Stimulated activated CD4-positive, alpha-beta T cell treated with anti-CD3 and anti-CD28 coated beads, Interleukin-12 subunit alpha, Interleukin-12 subunit beta, amount 100 ng/mL, for 24 hours (primary cell): ENCODE results near the gene PDE6B.
A peak's percentile ranks its signal among the peaks of the same experiment; 100 is the strongest.
"Not testable (repeated sequence)": the region's sequence is repeated elsewhere in the genome, so short reads cannot be mapped to it uniquely, and the experiment has no call there.

ENCODE experiments used
- DNase-seq, 2 experiments: peaks; one replicate each; pipeline ENCODE4 v3.0.0-alpha.2; 2020; ENCODE audit warnings: low read depth in 2 of 2

Gene PDE6B

DNA sequence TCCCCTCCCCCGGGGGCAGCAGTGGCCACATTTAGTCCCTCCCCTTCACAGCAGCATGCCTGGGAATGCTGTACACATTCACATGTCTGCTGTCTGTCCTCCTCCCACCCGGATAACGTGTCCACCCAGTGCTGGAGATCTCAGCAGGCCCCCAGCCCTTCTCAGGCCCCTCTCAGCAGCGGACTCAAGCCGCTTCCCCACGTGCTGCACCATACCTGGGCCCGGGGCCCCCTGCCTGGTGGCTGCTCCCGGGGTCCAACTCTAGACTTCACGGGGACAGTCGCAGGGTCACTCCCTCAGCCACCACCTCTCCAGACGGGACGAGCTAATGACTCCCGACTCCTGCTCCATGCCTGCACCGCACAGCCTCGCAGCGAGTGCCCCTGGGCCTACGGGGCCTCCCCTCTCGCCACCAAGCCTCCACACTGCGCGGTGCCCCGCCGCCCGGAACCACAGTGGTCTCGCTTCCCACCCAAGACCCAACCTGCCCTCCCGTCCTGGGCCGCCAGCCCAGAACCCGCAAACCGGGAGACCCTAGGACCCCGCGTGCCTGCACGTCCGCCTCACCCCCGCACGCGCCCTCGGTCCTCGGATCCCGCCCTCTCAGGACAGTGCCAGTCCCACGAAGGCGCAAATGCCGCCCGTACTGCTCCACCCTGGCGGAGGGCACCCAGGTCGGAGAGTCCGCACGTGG is 79.0 kb downstream of the PDE6B start:
- DNase-seq = no peak

DNA sequence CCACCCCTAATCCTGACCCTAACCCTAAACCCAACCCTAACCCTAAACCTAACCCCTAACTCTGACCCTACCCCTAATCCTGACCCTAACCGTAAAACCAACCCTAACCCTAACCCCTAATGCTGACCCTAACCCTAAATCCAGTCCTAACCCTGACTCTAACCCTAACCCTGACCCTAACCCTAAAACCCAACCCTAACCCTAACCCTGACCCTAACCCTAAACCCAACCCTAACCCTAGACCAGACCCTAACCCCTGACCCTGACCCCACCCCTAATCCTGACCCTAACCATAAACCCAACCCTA is 79.6 kb downstream of the PDE6B start:
- no peak for DNase-seq

DNA sequence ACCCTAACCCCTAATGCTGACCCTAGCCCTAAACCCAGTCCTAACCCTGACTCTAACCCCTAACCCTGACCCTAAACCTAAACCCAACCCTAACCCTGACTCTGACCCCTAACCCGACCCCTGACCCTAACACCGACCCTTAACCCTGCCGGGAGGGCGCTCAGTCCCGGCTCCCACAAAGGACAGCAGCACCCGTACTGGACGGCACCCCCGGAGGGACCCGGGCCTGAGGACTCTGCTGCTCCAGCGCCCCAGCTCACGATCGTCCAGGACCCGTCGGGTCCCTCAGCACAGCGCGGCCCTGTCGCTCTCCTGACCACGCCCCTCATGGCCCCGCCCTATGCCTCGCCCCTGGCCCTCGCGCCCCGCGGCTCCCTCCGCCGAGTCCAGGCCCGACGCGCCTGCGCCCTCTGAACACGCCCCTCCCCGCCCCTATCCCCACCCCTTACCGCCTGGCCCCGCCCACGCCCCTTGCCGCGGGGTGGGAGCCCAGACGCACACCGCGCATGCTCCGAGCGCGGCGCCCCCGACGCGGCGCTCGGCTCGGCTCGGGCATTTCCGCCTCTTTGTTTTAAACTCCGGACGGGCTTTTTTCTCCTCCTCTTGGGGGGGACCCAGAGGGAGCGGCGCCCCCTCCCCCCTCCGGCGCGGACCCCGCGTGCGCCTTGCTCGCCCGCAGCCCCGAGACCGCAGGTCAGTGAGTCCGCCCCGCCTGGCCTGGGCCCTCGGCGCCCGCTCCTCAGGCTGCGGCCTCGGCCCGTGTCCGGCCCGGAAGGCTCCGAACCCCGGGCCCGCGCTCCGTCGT is 80.1 kb downstream of the PDE6B start, which contains the start of gene PCGF3:
TSS of gene PCGF3 (plus strand) at position 555 of the 805 bp plus-strand sequence. CDS start 27,849 bp downstream, outside the sequence.
- DNase-seq = peak; percentile 96 to 98

DNA sequence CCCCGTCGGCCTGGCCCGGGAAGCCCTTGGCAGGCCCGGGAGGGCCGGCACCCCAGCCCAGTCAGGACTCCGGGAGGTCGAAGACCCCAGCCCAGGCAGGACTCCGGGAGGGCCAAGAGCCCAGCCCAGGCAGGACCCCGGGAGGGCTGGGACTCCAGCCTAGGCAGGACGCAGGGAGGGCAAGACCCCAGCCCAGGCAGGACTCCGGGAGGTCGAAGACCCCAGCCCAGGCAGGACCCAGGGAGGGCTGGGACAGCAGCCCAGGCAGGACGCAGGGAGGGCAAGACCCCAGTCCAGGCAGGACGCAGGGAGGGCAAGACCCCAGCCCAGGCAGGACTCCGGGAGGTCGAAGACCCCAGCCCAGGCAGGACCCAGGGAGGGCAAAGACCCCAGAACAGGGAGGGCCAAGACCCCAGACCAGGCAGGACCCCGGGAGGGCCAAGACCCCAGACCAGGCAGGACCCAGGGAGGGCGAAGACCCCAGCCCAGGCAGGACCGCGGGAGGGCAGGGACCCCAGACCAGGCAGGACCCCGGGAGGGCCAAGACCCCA is 80.8 kb downstream of the PDE6B start:
- DNase-seq = not testable (repeated sequence)

DNA sequence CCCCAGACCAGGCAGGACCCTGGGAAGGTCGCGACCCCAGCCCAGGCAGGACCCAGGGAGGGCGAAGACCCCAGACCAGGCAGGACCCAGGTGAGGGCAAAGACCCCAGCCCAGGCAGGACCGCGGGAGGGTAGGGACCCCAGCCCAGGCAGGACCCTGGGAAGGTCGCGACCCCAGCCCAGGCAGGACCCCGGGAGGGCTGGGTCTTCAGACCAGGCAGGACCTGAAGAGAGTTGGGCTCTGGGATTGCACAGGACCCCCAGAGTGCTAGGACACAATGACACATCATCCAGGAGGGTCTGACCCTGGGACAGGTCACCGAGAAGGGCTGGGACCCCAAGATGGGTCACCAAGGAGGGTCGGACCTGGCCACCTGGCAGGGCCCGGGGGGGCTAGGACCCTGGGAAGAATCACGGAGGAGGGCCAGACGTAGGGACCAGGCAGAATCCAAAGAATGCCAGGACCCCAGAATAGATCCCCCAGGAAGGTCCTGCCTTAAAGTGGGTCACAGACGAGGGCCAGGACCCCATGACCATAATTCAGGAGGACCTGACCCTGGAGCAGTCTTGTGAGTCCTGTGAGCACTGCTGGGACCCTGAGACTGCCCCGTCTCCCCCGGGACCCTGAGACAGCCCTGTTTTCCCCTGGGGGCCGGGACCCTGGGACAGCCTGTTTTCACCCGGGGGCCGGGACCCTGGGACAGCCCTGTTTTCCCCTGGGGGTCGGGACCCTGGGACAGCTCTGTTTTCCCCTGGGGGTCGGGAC is 81.6 kb downstream of the PDE6B start:
- no peak for DNase-seq

DNA sequence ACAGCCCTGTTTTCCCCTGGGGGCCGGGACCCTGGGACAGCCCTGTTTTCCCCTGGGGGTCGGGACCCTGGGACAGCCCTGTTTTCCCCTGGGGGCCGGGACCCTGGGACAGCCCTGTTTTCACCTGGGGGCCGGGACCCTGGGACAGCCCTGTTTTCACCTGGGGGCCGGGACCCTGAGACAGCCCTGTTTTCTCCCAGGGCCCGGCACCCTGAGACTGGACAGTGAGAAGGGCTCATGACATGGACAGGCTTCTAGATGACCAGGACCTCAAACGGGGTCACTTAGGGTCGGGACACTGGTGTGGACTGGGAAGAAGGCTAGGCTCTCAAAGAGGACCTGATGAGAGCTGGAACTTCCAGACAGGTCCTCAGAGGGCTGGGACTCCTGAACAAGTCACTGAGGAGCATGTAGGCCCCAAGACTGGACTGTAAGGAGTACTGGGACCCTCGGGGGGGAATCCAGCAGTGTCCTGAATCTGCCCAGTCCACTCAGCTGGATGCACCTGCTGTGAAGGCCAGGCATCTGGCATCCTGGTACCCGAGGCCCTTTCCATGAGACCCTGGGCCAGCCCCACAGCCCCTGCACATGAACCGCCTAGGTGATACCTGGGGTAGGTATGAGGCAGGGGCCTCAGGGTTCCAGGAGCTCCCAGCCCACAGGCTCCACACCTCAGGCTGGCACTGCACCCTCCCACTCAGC is 82.7 kb downstream of the PDE6B start:
- no peak for DNase-seq

DNA sequence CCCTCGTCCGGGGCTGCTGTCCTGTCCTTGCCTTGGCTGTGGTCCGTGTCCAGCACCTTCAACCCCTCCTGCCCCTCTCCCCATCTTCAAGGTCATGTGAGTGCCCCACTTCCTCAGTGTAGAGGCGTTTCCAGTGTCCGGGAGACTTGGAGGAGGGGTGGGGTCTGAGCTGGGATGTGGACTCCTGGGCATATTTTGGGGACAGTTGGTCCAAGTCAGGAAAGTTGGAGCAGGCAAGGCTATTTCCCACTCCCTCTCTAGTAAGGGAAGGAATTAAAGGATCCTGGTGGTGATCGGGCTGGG is 83.2 kb downstream of the PDE6B start:
- DNase-seq = no peak

DNA sequence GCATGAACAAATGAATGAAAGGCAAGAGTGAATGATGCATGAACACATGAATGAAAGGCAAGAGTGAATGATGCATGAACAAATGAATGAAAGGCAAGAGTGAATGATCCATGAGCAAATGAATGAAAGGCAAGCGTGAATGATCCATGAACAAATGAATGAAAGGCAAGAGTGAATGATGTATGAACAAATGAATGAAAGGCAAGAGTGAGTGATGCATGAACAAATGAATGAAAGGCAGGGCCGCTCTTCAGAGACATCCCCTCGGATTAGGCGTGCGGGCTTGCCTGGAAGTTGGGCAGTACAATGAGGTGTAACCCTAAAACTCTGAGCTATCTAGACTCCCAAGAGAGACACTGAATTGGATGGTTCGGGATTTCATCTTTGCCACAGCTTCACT is 84.0 kb downstream of the PDE6B start:
- DNase-seq = no peak

DNA sequence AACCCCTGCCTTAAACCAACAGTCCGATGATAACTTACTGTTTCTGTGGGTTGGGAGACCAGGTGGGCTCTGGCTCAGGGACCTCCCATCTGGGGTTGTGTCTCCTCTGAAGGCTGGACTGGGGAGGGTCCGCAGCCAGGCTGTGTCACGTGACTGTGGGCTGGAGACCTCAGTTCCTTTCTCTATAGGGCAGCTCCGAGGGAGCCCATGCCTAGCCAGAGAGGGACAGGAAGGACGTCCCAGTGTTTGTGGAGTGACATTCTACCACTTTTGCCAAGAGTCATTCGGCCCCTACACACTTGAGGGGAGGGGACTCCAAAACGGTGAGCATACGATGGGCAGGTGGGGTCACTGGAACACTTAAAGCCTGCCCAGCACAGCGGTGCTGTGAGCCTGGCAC is 84.7 kb downstream of the PDE6B start:
- DNase-seq = no peak

DNA sequence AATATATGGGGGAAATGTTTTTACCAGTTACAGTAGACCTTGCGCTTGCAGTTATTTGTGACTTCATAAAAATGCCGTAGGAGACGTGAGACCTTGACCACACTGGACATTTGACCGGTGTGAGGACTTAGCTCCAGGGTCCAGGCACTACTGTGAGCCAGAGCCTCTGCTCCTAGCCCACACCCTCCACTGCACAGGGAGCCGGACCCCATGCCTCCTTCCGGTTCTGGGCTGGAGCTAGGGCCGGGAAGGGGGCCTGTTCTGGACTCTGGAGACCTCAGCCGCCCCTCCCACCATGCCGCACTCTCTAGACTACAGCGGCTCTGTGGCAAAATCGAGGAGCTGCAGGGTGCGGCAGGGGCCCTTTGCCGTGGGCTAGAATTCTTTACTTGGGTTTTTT is 85.5 kb downstream of the PDE6B start:
- no peak for DNase-seq

DNA sequence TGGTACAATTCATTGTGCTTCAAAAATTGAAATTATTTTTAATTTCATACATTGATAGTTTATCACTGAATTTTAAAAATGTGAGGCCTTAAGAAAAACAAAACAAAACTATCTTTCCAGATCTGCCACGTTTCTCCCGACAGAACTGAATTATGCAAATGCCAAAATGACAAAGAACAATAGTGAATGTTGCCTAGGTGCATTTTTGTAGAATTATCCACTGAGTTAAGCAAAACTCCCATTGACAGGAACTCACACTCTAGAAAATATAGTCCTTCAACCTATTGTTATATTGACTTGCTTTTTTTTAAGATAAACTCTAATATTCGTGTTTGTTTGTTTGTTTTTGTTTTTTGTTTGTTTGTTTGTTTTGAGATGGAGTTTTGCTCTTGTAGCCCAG is 86.7 kb downstream of the PDE6B start:
- no peak for DNase-seq

DNA sequence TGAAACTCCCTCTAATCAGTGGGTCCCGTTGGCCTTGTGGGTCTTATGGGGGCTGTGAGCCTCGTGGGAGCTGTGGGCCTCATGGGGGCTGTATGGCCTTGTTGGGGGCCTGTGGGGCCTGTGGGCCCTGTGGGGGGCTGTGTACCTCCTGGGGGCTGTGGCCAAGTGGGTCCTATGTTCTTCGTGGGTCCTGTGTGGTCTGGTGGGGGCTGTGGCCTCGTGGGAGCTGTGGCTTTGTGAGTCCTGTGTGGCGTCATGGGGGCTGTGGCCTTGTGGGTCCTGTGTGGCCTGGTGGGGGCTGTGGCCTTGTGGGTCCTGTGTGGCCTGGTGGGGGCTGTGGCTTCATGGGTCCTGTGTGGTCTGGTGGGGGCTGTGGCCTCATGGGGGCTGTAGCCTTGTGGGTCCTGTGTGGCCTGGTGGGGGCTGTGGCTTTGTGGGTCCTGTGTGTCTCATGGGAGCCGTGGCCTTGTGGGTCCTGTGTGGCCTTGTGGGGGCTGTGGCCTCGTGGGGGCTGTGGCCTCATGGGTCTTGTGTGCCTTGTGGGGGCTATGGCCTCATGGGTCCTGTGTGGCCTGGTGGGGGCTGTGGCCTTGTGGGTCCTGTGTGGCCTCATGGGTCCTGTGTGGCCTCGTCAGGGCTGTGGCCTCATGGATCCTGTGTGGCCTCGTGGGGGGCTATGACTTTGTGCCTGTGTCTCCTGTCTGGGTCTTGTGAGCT is 87.7 kb downstream of the PDE6B start:
- no peak for DNase-seq

DNA sequence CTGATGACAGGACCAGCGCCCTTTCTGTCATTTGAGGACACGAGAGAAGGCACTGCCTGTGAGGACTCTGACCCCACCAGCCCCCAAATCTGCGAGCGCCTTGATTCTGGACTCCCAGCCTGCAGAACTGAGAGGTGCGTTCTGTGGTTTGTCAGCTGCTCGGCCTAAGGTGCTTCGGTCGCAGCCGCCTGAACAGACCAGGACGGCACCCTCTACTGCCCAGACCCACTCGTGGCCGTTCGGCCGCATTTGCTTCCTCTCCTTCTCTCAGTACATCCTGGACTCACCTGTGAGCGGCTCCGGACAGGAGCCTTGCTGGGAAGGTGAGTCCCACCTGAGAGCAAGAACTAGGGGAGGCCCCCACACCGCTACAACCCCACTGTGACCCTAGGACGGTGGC is 88.7 kb downstream of the PDE6B start:
- no peak for DNase-seq

DNA sequence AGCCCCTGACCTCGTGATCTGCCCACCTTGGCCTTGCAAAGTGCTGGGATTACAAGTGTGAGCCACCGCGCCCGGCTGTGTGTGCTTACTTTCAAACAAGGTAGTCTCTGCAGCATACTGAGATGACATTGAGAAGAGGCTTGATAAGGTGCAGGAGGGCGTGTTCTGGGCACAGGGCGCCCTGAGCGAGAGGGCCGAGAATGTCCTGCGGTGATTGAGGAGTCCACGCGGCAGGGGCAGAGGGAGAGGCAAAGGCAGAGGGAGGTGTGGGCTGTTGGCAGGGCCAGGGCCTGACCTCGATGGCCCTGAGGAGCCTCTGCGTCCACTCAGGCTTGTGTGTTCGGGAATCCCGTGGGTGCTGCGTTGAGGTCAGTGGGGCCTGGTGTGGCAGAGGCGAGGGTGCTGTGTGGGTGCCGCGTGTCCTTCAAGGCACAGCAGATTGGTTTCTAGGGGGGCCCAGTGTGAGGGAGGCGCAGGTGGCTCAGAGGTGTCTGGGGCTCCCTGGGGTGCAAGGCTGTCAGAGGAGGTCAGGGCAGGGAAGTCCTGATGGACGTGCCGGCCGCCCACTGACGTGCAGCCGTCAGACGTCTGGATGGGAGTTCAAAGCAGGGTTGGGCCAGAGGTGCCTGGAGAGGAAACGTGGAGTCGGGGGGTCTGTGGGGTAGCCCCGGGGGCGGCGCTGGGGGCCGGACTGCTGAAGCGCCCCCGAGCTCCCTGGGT is 92.4 kb downstream of the PDE6B start:
- no peak for DNase-seq

DNA sequence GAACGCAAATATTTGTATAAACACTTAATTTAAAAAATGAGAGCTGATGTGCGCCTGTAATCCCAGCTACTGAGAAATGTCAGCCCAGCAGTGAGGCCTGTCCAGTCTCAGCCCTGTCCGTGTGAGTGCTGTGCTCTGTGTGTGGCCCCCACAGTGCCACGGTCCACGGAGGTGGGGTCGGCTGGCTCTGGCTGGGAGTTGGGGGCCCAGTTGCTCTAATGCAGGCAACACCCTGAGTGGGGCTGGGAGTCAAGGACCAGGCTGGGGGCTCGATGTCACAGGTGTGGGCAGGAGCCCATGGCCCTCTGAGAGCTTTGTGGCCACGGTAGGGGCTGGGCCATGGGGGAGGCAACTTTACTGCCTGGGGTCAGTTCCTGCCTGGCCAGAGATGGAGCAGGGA is 93.1 kb downstream of the PDE6B start:
- no peak for DNase-seq
